Mesendoderm (in vitro differentiated cells): ENCODE data around the gene IGFALS.

Experiments used
- DNase-seq: peaks from one replicate; pipeline ENCODE4 v3.0.0; 2013
- H2AK5ac ChIP-seq: 2 replicates; pipeline ENCODE4 v1.6.1; 2013; ENCODE audit warnings: low read length, inconsistent platforms
- H2BK120ac ChIP-seq: 2 replicates; pipeline ENCODE4 v1.6.1; 2013; ENCODE audit warnings: low read depth, mild to moderate bottlenecking, low read length, moderate library complexity, mixed read lengths
- H2BK15ac ChIP-seq: replicated peaks from 2 replicates; pipeline ENCODE4 v1.6.1; 2013; ENCODE audit warnings: low read depth, mild to moderate bottlenecking, moderate library complexity
- H2BK5ac ChIP-seq: 2 replicates; pipeline ENCODE4 v1.6.1; 2013; ENCODE audit warnings: low read length, inconsistent platforms
- H3K18ac ChIP-seq: 2 replicates; pipeline ENCODE4 v1.6.1; 2013; ENCODE audit warnings: mild to moderate bottlenecking, low read length, mixed read lengths
- H3K23ac ChIP-seq: one replicate; pipeline ENCODE4 v1.6.1; 2013; ENCODE audit warnings: low read length
- H3K27ac ChIP-seq: 2 replicates; pipeline ENCODE4 v1.5.1; 2013; ENCODE audit warnings: low read depth, mild to moderate bottlenecking, inconsistent platforms, low read length, moderate library complexity
- H3K27me3 ChIP-seq: 2 replicates; pipeline ENCODE4 v1.6.1; 2013; ENCODE audit warnings: low read length, control low read depth, mild to moderate bottlenecking, inconsistent platforms; ENCODE audit not compliant: insufficient read depth, poor library complexity
- H3K36me3 ChIP-seq: 2 replicates; pipeline ENCODE4 v1.6.1; 2013; ENCODE audit warnings: low read length, inconsistent platforms; ENCODE audit not compliant: control insufficient read depth, insufficient read depth
- H3K4ac ChIP-seq: one replicate; pipeline ENCODE4 v1.6.1; 2013; ENCODE audit warnings: low read depth, mild to moderate bottlenecking, low read length, moderate library complexity
- H3K4me1 ChIP-seq: 2 replicates; pipeline ENCODE4 v1.6.1; 2013; ENCODE audit warnings: low read depth, low read length, inconsistent platforms; ENCODE audit not compliant: control insufficient read depth
- H3K4me2 ChIP-seq: 2 replicates; pipeline ENCODE4 v1.6.1; 2013; ENCODE audit warnings: low read length
- H3K4me3 ChIP-seq: 2 replicates; pipeline ENCODE4 v1.5.1; 2013; ENCODE audit warnings: mild to moderate bottlenecking, low read length
- H3K56ac ChIP-seq: one replicate; pipeline ENCODE4 v1.6.1; 2013; ENCODE audit warnings: low read length
- H3K79me1 ChIP-seq: 2 replicates; pipeline ENCODE4 v1.6.1; 2013; ENCODE audit warnings: low read length, inconsistent platforms
- H3K79me2 ChIP-seq: 2 replicates; pipeline ENCODE4 v1.6.1; 2013; ENCODE audit warnings: mild to moderate bottlenecking, low read length; ENCODE audit not compliant: control insufficient read depth, insufficient read depth
- H3K9ac ChIP-seq: 2 replicates; pipeline ENCODE4 v1.6.1; 2013; ENCODE audit warnings: low read length, inconsistent platforms
- H4K5ac ChIP-seq: one replicate; pipeline ENCODE4 v1.6.1; 2013; ENCODE audit warnings: low read length
- H4K8ac ChIP-seq: one replicate; pipeline ENCODE4 v1.6.1; 2013; ENCODE audit warnings: low read depth, mild to moderate bottlenecking, control low read depth, low read length, moderate library complexity
- WGBS: extraction: QIAGEN DNeasy Blood & Tissue Kit; methylation state at CpG from one replicate; pipeline ENCODE4 v1.1.7; 2013; ENCODE audit warnings: low lambda C conversion rate, missing lambda C conversion rate; ENCODE audit not compliant: insufficient coverage; ENCODE audit errors: extremely low coverage; 5-methylcytosine and 5-hydroxymethylcytosine counted together

IGFALS gene

GRCh38 chr16:1771188-1771863, 22.2 kb downstream of the IGFALS start, which contains the start of gene NME3:
NME3 (minus strand) TSS chr16:1771543; CDS start chr16:1771534, 9 bp downstream.
- Histone ChIP-seq H3K18ac (peak within 1 kb of the TSS; percentile 46), H3K27ac (peak within 1 kb of the TSS; percentile 47), H3K56ac (peak within 1 kb of the TSS; percentile 99), H3K79me1 (peaks cover 8% of the 10 kb centered on the region), H4K8ac (no peak within 1 kb of the TSS), H3K79me2 (peaks cover 11% of the 10 kb centered on the region), H3K23ac (no peak within 1 kb of the TSS), H2BK5ac (peak within 1 kb of the TSS; percentile 31), H3K27me3 (no peaks in the 10 kb centered on the region), H2AK5ac (peak within 1 kb of the TSS; percentile 65), H2BK120ac (no peak within 1 kb of the TSS), H2BK15ac (no peak within 1 kb of the TSS), H3K4me2 (peak within 1 kb of the TSS; percentile 85), H4K5ac (no peak within 1 kb of the TSS), H3K4me1 (no peaks in the 10 kb centered on the region), H3K36me3 (no peaks in the 10 kb centered on the region), H3K9ac (peak within 1 kb of the TSS; percentile 93), H3K4me3 (peak within 1 kb of the TSS; percentile 97), H3K4ac (peak within 1 kb of the TSS; percentile 79)
- peak; percentile 57 for DNase-seq
- WGBS: no CpG with 5 or more reads among the region's 79 CpGs

GRCh38 chr16:1770328-1771187, 22.9 kb downstream of the IGFALS start:
- no peak overlapping the region for H4K5ac ChIP-seq
- peaks cover 11% of the 10 kb centered on the region for H3K79me2 ChIP-seq
- no peaks in the 10 kb centered on the region for H3K4me1 ChIP-seq
- peak overlapping the region; percentile 40 for H3K4ac ChIP-seq
- peak overlapping the region; percentile 63 for H3K4me3 ChIP-seq
- H3K79me1 ChIP-seq: peaks cover 8% of the 10 kb centered on the region
- H2BK5ac ChIP-seq: no peak overlapping the region
- DNase-seq: peak; percentile 70
- no peak overlapping the region for H4K8ac ChIP-seq
- WGBS: no CpG with 5 or more reads among the region's 81 CpGs
- H2AK5ac ChIP-seq: no peak overlapping the region
- no peak overlapping the region for H2BK120ac ChIP-seq
- peak overlapping the region; percentile 46 for H3K18ac ChIP-seq
- peak overlapping the region; percentile 99 for H3K56ac ChIP-seq
- no peak overlapping the region for H3K27ac ChIP-seq
- no peak overlapping the region for H2BK15ac ChIP-seq
- no peaks in the 10 kb centered on the region for H3K27me3 ChIP-seq
- H3K9ac ChIP-seq: peak overlapping the region; percentile 93
- H3K23ac ChIP-seq: no peak overlapping the region
- H3K4me2 ChIP-seq: peak overlapping the region; percentile 28
- H3K36me3 ChIP-seq: no peaks in the 10 kb centered on the region

- H3K9ac ChIP-seq: no peak overlapping the region
- H4K8ac ChIP-seq: no peak overlapping the region
- no peak overlapping the region for H3K23ac ChIP-seq
- H2AK5ac ChIP-seq: no peak overlapping the region
- no peaks in the 10 kb centered on the region for H3K36me3 ChIP-seq
- no peak overlapping the region for H2BK5ac ChIP-seq
- H3K4me2 ChIP-seq: no peak overlapping the region
- H3K4ac ChIP-seq: no peak overlapping the region
- H3K4me3 ChIP-seq: no peak overlapping the region
- no peak overlapping the region for H3K56ac ChIP-seq
- no peak overlapping the region for H4K5ac ChIP-seq
- no peak for DNase-seq
- H3K79me2 ChIP-seq: peaks cover 11% of the 10 kb centered on the region
- H2BK15ac ChIP-seq: no peak overlapping the region
- H3K27ac ChIP-seq: no peak overlapping the region
- H3K4me1 ChIP-seq: no peaks in the 10 kb centered on the region
- peaks cover 7% of the 10 kb centered on the region for H3K79me1 ChIP-seq
- H3K27me3 ChIP-seq: no peaks in the 10 kb centered on the region
- no peak overlapping the region for H3K18ac ChIP-seq
- no peak overlapping the region for H2BK120ac ChIP-seq
- no CpG with 5 or more reads among the region's 27 CpGs for WGBS
These were observed 23.9 kb downstream of the IGFALS start for GRCh38 chr16:1769402-1770300.

GRCh38 chr16:1768767-1769401, 24.6 kb downstream of the IGFALS start:
- H3K18ac ChIP-seq: no peak overlapping the region
- H3K27me3 ChIP-seq: no peaks in the 10 kb centered on the region
- H3K9ac ChIP-seq: no peak overlapping the region
- H3K56ac ChIP-seq: no peak overlapping the region
- no peak overlapping the region for H4K8ac ChIP-seq
- H3K79me2 ChIP-seq: peaks cover 11% of the 10 kb centered on the region
- no peak overlapping the region for H2BK120ac ChIP-seq
- WGBS: no CpG with 5 or more reads among the region's 26 CpGs
- no peaks in the 10 kb centered on the region for H3K36me3 ChIP-seq
- H3K27ac ChIP-seq: no peak overlapping the region
- no peak overlapping the region for H2BK5ac ChIP-seq
- no peak overlapping the region for H2AK5ac ChIP-seq
- no peaks in the 10 kb centered on the region for H3K4me1 ChIP-seq
- DNase-seq: no peak
- H3K4me2 ChIP-seq: no peak overlapping the region
- no peak overlapping the region for H3K23ac ChIP-seq
- H4K5ac ChIP-seq: no peak overlapping the region
- no peak overlapping the region for H3K4me3 ChIP-seq
- no peak overlapping the region for H3K4ac ChIP-seq
- peaks cover 3% of the 10 kb centered on the region for H3K79me1 ChIP-seq
- no peak overlapping the region for H2BK15ac ChIP-seq

GRCh38 chr16:1768061-1768766, 25.3 kb downstream of the IGFALS start:
- H2AK5ac ChIP-seq: no peak overlapping the region
- no peak overlapping the region for H4K8ac ChIP-seq
- no peaks in the 10 kb centered on the region for H3K36me3 ChIP-seq
- peaks cover 2% of the 10 kb centered on the region for H3K79me1 ChIP-seq
- H3K23ac ChIP-seq: no peak overlapping the region
- WGBS: no CpG with 5 or more reads among the region's 41 CpGs
- H3K56ac ChIP-seq: no peak overlapping the region
- no peaks in the 10 kb centered on the region for H3K4me1 ChIP-seq
- no peak overlapping the region for H2BK120ac ChIP-seq
- H3K27me3 ChIP-seq: no peaks in the 10 kb centered on the region
- no peak overlapping the region for H2BK15ac ChIP-seq
- no peak overlapping the region for H3K4me2 ChIP-seq
- peaks cover 11% of the 10 kb centered on the region for H3K79me2 ChIP-seq
- H3K4ac ChIP-seq: no peak overlapping the region
- no peak overlapping the region for H3K18ac ChIP-seq
- H3K4me3 ChIP-seq: no peak overlapping the region
- no peak overlapping the region for H2BK5ac ChIP-seq
- H4K5ac ChIP-seq: no peak overlapping the region
- no peak for DNase-seq
- H3K27ac ChIP-seq: no peak overlapping the region
- H3K9ac ChIP-seq: no peak overlapping the region
